ENCODE results near the gene ATP5MC3. TPM values are rescaled to one million over a fixed set of nuclear protein-coding genes. Genes with fewer than 3 reads are reported as not detected.
A peak's percentile ranks its signal among the peaks of the same experiment; 100 is the strongest.

Gene ATP5MC3
- total RNA-seq, 1 experiment from 2014 or later = 299 TPM

GRCh38 chr2:175203621-175204496 is 22.3 kb upstream of the ATP5MC3 start:
- DNase-seq = peak; percentile 66 to 71
- no peaks in the 10 kb centered on the region for H3K36me3 ChIP-seq (ENCODE audit: control insufficient read depth, insufficient read depth, low read length)
- no TSS peak for BruUV-seq (replicated peaks)
- no peak overlapping the region for H3K4me3 ChIP-seq (ENCODE audit: low read depth, low read length)
- no peaks in the 10 kb centered on the region for H3K4me1 ChIP-seq
- ChIA-PET POLR2A (no interaction called here), CTCF (interaction anchor here (0.6 to 2.1 kb wide), 8 partner anchors 48 to 894 kb away, joined by 3 to 15 read pairs (median 4); no protein-coding TSS in a partner anchor)
- Mint-ChIP-seq H3K9me3 (ENCODE audit: unreplicated experiment) (peaks cover 2% of the 10 kb centered on the region), H3K36me3 (ENCODE audit: insufficient read depth, unreplicated experiment) (no peaks in the 10 kb centered on the region), H3K4me3 (ENCODE audit: unreplicated experiment) (no peak overlapping the region), H3K4me1 (ENCODE audit: low read depth, unreplicated experiment) (peaks cover 7% of the 10 kb centered on the region), H3K27me3 (ENCODE audit: insufficient read depth, unreplicated experiment) (peaks cover 10% of the 10 kb centered on the region), H3K27ac (ENCODE audit: unreplicated experiment) (no peak overlapping the region)
- no peaks in the 10 kb centered on the region for H3K27me3 ChIP-seq (replicated peaks; ENCODE audit: control insufficient read depth, insufficient read depth, low read length)
- TF ChIP-seq CTCF (IDR thresholded peaks at IDR 0.05; ENCODE audit: insufficient read depth in 1 of 2, low read depth in 1 of 2, low read length in 1 of 2, severe bottlenecking in 1 of 2, unreplicated experiment in 1 of 2) = peak; percentile 66 to 70
- H3K9me3 ChIP-seq = peaks cover 5% of the 10 kb centered on the region; the same call in 1 of the 2 replicates
- intact Hi-C loops (cut with micrococcal nuclease; ENCODE audit: unreplicated experiment) = loop anchor here (1.0 kb wide), 1 partner anchor 78 kb away; no protein-coding TSS in a partner anchor

- Mint-ChIP-seq H3K36me3 (ENCODE audit: insufficient read depth, unreplicated experiment) (no peaks in the 10 kb centered on the region), H3K4me1 (ENCODE audit: low read depth, unreplicated experiment) (no peaks in the 10 kb centered on the region), H3K9me3 (ENCODE audit: unreplicated experiment) (peaks cover 14% of the 10 kb centered on the region), H3K4me3 (ENCODE audit: unreplicated experiment) (no peak overlapping the region), H3K27me3 (ENCODE audit: insufficient read depth, unreplicated experiment) (no peaks in the 10 kb centered on the region), H3K27ac (ENCODE audit: unreplicated experiment) (no peak overlapping the region)
- H3K4me1 ChIP-seq = no peaks in the 10 kb centered on the region
- no peak overlapping the region for H3K4me3 ChIP-seq (ENCODE audit: low read depth, low read length)
- TF ChIP-seq CTCF (IDR thresholded peaks at IDR 0.05; ENCODE audit: insufficient read depth in 1 of 2, low read depth in 1 of 2, low read length in 1 of 2, severe bottlenecking in 1 of 2, unreplicated experiment in 1 of 2) = no peak
- no peaks in the 10 kb centered on the region for H3K9me3 ChIP-seq
- no peak for DNase-seq
- no peaks in the 10 kb centered on the region for H3K36me3 ChIP-seq (ENCODE audit: control insufficient read depth, insufficient read depth, low read length)
- no peaks in the 10 kb centered on the region for H3K27me3 ChIP-seq (replicated peaks; ENCODE audit: control insufficient read depth, insufficient read depth, low read length)
- POLR2A ChIA-PET = no interaction called here
- BruUV-seq (replicated peaks) = no TSS peak
- intact Hi-C loops (cut with micrococcal nuclease; ENCODE audit: unreplicated experiment) = no loop called here
- CTCF ChIA-PET = no interaction called here
Measured at GRCh38 chr2:175195012-175195411, 13.5 kb upstream of the ATP5MC3 start.

- no peak overlapping the region for H3K4me3 ChIP-seq (ENCODE audit: low read depth, low read length)
- no peaks in the 10 kb centered on the region for H3K27me3 ChIP-seq (replicated peaks; ENCODE audit: control insufficient read depth, insufficient read depth, low read length)
- DNase-seq = no peak
- no peak for TF ChIP-seq CTCF (IDR thresholded peaks at IDR 0.05; ENCODE audit: insufficient read depth in 1 of 2, low read depth in 1 of 2, low read length in 1 of 2, severe bottlenecking in 1 of 2, unreplicated experiment in 1 of 2)
- Mint-ChIP-seq H3K27me3 (ENCODE audit: insufficient read depth, unreplicated experiment) (no peaks in the 10 kb centered on the region), H3K9me3 (ENCODE audit: unreplicated experiment) (no peaks in the 10 kb centered on the region), H3K36me3 (ENCODE audit: insufficient read depth, unreplicated experiment) (no peaks in the 10 kb centered on the region), H3K4me1 (ENCODE audit: low read depth, unreplicated experiment) (no peaks in the 10 kb centered on the region), H3K4me3 (ENCODE audit: unreplicated experiment) (no peak overlapping the region), H3K27ac (ENCODE audit: unreplicated experiment) (no peak overlapping the region)
- intact Hi-C loops (cut with micrococcal nuclease; ENCODE audit: unreplicated experiment) = no loop called here
- no TSS peak for BruUV-seq (replicated peaks)
- no peaks in the 10 kb centered on the region for H3K4me1 ChIP-seq
- H3K36me3 ChIP-seq (ENCODE audit: control insufficient read depth, insufficient read depth, low read length) = no peaks in the 10 kb centered on the region
- no peaks in the 10 kb centered on the region for H3K9me3 ChIP-seq
- POLR2A ChIA-PET = no interaction called here
- CTCF ChIA-PET = no interaction called here
Measured at GRCh38 chr2:175188761-175189160, 7.3 kb upstream of the ATP5MC3 start.

Data from Caco-2 (cell line).